GM21360 (cell line): Measurements from ENCODE around the gene SDK1.

ENCODE experiments used
- ATAC-seq: cut with Tn5 transposase; IDR thresholded peaks from one replicate; pipeline ENCODE4 v1.9.1; 2021; ENCODE audit warnings: mild to moderate bottlenecking, moderate library complexity; ENCODE audit not compliant: unreplicated experiment

Gene SDK1

DNA sequence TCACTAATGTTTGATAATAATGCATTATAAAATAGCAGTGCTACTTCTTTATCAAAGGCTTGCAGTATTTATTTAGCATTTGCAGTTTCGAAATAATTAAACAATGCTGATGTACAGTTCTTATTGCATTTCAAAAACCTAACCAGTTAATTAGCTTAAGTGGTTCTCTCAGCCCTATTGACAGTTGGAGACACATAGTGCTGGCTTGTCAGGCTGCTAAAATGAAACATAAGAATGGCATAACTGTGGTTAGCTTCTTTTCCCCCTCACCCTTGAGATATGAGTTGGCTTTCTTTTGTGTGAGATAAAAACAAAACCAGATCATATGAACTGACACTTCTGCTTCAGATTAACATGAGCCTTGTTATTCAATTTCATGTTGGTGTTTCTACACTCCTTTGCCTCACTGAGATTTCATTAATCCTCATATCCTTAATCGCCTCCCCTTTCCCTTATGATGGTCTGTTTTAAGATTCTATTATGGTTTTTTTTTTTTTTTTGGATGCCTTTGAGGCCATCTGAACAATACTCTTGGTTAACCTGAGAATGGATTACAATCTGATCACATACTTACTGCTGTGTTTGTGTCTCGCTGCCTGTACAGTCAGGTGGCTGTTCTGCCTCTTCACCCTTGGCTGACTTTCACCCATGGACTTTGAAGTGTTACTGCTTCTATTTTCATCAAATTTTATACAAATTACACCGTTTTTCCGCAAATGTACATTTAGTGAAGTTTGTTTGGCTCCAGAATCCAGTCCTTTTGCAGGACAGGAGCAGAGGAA is 108.0 kb downstream of the SDK1 start:
- ATAC-seq, result no peak

DNA sequence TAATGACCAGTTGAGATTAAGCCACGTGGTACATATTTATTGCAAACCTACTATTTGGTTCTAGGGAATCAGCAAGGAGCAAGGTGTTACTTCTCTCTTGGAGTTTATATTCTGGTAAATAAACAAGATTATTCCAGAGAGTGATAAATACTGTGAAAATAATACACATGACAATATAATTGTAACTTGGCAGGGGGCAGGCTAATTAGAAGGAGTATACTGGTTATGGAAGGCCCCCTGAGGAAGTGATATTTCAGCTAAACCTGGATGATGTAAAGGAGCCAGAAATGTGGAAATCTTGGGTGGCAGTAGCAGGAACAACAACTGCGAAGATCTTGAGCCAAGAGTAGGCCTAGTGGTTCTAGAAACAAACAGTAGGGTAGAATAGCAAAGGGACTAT is 111.8 kb downstream of the SDK1 start:
- no peak for ATAC-seq

DNA sequence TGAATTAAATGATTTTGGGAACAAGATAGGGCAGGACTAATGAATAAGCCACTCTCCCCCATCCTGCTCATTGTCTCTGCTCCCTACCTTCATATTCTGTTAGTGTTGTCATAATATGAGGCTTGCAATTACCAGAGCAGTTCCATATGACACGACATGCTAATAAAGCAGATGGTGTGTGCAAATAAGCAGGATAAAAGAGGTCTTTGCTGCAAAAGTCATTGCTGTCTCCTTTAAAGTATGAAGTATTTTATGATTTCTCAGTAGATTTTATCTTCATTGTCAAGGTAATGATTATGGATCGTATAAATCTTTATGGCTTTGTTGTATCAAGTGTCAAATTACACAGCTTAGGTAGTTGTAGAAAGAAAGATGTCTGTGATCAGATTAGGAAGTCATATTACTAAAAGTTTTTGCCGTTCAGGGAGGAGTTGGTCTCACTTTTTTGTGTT is 114.8 kb downstream of the SDK1 start:
- no peak for ATAC-seq

DNA sequence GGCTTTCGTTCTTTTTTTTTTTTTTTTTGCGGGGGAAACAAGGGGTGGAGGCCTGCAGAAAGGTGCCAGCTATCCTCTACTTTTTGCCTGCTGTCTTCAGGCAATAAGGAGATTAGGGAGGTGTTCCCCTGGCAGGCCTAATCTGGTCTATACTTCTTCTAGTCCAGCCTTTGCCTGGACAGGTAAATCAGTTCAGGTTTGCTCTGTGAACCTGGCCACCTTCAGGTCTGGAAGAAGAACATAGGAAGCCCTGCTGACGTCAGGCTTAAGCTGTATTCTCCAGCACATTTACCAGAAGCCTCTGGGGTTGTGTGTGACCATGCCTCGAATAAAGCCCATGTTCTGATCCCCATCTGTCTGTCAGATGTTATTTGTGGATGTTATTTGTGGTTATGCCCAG is 115.4 kb downstream of the SDK1 start:
- no peak for ATAC-seq

DNA sequence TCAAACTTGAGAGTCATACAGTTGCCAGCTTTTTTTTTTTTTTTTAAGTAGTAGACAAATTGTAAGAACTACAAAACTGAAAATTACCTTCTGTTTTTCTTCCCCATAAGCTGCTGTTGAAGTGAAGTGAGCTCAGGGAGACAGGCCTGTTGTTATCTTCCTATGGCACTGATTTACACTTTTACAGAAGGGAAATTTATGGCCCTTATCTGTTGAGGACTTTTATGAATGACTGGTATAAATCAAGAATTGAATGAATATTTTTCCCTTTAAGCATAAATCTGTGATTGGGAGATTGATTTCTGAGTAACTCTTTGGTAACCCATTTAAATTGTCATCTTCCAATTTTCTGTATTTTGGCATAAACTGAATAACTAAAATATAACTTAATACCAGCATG is 124.0 kb downstream of the SDK1 start:
- no peak for ATAC-seq

DNA sequence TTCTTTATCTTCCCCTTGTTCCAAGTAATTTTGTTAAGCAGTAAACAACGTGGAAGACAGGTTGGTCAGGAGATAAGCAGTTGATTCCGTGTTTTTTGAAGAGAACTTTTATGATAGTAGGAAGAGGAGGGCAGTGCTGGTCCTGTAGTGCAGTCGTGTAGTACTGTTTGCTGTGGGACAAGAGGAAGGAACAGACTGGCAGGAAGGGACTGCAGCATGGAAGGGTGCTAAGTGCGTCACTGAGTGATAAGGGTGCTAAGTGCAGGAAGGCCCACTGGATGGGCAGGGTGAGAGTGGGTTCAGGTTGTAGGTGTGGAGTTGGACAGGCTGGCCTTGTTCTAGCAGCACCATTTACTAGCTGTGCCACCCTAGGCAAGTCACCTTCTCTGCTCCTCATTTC is 125.0 kb downstream of the SDK1 start:
- no peak for ATAC-seq

DNA sequence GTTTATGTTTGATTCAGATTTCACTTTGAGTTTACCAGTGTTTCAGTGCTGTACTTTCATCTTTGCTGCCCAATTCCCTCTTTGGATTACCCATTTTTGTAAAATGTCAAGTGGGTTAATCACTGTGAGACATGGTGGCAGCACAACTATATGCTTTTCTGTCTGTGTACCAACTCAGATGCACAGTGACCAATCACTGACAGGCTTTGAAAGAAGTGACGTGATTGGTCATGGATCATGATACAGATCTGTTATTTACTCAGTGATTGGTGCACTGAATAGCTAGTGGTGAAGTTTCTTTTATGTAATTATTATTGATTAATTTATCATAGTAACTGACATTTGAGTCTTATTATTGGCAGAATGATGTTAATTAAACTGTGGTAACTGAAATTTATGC is 126.9 kb downstream of the SDK1 start:
- no peak for ATAC-seq

DNA sequence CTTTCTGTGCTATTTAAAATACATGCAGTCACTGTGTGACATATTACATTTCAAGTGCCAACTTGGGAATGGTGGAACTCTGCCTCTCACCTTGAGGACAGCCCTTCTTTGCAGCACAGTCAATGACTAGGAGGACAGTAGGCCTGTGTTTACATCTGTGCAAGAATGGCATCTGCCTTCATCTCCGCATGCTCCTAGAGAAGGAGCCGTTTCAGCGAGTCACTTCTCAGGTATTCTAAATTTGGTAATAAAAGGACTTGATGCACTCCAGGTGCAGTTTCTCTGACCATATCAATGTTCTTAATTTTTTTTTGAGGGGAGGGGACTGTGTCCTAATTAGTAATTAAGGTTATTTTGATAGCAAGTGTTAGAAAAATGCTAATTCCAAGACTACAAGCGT is 128.9 kb downstream of the SDK1 start:
- ATAC-seq, result no peak

DNA sequence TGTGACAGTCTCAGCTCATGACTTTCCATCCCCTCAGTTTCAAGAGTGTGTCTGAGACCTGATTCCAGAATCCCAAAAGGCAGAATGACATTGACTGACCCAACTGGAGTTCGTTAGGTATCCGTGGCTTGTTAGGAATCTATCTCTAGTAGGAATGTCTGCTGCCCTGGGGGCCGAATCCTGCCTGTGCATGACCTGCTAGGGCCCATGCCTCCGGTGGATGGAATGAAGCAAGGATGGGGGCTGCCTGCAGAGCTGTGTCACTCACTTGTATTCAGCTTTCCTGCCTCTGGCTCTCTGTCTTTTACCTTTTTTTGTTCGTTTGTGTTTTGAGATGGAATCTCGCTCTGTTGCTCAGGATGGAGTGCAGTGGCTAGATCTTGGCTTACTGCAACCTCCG is 129.5 kb downstream of the SDK1 start:
- no peak for ATAC-seq

DNA sequence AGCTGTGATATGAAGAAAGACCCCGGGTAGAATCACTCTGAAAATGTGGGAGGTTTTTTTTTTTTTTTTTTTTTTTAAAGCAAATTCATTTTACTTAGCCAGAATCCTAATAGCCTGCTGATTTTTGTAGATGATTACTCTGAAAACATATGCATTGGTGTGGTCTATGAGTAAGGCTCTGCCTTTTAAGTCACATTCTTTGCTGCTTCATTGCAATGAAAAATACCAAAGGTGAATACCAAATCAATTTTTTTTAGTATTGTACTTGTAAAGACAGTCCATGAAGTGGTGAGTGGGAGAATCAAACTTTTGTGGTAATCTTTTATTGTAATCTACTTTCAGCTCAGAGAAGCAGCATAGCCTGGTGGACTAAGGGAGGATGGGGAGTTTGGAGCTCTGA is 130.3 kb downstream of the SDK1 start:
- no peak for ATAC-seq

DNA sequence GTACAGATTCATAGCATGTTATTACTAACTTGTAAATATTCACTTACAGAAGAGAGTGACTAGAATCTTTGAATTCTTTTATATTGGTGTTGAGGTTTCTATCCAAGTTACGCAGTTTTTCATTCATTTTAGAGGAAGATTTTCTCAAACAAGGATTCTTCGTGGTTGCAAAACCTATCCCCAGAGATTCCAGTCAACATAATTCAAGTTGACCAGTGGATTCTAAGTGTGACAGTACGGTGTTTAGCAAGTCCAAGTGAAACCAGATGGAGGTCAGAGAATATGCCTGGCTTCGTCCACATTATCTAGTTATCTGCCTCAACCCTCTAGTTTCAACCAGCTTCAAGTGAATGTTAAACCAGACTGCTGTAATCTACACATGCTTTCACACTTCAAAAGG is 131.9 kb downstream of the SDK1 start:
- ATAC-seq, result no peak

DNA sequence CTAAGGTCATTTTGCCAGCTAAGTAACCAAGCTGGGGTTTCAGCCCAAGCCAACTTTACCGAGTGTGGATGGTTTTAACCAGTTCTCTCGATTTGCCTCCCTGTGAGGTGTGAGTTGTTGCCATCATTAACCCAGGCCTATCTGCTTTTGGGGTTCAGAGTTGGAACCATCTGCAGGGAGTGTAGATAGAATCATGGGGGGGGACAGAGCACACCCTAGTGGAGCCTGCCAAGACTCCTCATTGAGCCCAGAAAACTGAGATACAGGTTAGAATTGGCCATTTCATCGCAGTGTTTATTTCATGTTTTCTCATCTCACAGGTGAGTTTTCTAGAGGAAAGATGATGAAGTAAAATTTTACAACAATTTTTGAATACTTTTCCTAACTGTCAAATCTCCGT is 133.6 kb downstream of the SDK1 start:
- ATAC-seq, result no peak

DNA sequence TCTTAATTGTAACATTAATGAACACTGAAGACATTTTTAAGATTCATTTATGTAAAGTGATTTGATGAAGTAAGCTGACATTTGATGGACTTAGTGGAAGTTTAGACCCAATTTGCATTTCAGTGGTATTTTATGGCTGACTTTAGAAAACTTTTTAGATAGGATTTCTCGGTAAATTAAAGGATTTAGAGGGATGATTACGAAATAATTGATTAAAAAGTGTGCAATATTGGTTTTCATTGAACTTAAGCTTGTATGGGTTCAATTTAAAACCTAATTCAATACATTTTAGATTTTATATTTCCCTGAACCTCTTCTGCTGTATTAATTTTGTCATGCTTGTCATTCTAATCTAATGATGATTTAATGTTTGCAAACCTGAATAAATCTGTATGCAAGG is 135.1 kb downstream of the SDK1 start:
- no peak for ATAC-seq

DNA sequence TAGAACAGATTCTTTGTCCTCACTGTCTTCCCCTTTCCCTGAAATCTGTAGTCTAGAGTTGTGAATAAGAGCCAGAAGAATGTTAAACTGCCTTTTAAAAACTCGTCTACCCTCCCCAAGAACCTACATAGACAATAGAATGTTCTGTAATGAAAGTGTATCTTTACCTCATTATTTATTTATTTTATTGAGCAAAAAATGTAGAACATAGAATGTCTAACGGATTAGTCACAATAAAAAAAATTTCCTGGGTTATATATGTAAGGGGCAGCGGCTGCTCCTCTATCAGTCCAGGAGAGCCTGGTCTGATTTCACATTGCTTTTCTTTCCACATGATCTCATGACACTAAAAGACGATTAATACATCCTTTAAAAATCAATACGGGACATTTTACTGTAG is 135.7 kb downstream of the SDK1 start:
- ATAC-seq, result no peak

DNA sequence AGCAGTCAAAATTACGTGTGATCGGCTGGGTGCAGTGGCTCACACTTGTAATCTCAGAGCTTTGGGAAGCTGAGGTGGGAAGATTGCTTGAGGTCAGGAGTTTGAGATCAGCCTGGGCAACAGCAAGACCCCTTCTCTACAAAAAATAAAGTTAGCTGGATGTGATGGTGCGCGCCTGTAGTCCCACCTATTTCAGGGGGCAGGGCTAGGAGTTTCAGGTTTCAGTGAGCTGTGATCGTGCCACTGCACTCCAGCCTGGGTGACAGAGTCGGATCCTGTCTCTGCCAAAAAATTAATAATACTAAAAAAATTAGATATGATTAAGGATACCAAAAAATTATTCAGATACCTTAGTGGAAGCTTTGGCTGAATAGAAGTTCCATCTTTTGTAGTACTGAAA is 136.4 kb downstream of the SDK1 start:
- ATAC-seq, result no peak

DNA sequence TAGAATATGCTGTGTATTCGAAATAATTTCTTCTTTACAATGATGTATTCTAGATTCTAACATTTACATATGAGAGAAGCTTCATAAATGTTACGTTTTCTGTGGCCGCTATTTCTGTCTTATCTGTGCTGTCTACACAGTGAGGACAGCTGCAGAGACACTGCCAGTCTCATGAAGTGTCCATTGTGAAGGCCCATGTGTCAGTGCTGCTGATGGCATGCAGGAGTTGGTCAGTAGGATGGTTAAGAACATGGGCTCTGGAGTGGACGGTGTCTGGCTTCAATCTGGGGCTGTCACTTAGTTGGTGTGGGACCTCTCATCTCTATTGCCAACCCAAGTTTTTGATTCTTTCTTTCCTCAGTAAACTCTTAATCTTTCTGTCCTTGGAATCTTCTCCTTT is 137.3 kb downstream of the SDK1 start:
- no peak for ATAC-seq

DNA sequence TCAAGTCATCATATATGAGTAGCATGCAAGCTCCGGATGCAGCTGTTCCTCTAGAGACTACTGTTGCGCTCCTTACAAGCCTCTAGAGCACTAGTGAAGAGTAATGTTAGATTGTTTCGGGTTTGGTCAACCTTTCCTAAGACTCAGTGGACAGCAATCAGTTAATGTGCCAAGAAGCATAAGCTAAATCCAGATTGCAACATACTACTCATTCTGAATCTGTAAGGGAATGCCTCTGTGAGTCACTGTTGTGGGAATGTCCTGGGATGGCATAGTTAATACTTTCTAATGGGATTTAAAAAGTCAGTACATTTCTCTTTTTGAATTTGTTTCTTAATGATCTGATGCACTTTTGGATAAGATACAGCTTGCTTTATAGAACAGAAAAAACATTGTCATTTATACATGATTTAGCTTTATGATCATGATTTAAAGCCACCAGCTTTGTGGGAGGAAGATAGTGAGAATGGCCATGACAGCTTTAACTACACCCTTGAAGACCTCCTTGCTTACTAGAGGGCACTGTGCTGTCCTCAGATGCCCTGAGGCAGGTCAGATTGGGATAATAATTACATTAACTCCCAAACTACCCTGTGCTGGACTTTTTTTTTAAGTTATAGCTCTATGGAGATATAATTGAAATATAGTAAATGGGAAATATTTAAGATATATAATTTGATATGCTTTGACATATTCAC is 138.4 kb downstream of the SDK1 start:
- no peak for ATAC-seq

DNA sequence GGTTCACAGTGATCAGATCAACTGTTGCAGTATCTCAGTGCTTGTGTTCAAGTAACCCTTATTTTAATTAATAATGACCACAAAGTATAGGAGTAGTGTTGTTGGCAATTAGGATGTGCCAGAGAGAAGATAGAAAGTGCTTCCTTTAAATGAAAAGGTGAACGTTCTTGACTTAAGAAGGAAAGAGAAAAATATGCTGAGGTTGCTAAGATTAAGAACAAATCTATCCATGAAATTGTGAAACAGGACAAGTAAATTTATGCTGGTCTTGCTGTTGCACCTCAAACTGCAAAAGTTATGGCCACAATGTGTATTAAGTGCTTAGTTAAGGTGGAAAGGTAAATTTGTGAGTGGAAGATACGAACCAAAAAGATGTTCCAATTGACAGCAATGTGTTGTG is 139.5 kb downstream of the SDK1 start:
- no peak for ATAC-seq

DNA sequence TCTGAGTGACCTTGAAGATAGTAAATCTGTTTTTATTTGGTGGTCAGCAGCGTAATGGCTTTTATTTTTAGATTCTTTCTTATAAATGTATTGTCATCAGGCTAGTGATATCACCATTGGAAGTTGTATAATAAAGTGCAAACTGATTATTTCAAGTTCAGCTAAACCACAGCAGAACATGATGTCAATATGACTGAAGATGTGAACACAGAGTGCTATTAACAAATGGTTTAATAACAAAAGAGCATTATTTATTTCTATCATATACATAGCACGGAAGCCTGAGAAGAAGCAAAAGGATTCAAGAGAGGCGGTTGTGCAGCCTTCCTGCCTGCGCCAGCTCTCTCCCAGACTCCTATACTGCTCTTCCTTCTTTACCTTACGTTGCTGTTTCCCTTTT is 142.7 kb downstream of the SDK1 start:
- ATAC-seq, result no peak

DNA sequence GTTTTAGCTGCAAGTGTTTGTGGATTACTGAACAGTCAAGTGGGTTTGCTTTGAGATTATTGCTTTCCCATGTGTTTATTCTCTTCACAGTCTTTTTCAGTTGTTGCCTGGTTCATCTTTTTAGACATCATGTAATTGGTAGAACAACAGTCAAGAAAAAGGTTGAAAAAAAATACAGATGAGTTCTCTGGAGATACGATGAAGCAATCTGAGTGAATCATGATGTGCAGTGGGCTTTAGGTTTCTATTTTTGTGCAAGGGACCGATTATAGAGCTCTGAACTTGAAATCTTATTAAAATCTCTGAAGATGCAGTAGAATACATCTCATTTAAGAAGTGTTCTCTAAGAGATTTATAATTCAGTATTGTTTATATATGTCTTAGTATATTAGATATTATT is 145.7 kb downstream of the SDK1 start:
- ATAC-seq, result no peak

DNA sequence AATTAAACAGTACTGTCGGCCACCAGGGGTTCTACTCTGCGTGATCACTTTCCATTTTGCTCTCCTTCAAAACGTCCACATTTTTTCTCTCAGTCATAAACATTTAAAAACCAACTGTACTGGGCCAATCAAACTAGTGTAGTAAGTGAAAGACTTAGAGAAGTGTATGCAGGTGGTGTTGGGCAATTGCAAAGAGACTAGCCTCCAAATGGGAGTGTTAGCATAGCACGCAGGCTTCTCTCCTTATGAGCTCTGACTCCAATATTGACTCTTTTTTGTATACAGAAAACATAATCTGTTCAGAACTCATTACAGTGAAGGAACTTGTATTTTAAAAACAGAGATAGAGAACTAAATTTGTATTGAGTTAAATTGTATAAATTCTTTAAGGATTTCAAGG is 150.6 kb downstream of the SDK1 start:
- no peak for ATAC-seq

DNA sequence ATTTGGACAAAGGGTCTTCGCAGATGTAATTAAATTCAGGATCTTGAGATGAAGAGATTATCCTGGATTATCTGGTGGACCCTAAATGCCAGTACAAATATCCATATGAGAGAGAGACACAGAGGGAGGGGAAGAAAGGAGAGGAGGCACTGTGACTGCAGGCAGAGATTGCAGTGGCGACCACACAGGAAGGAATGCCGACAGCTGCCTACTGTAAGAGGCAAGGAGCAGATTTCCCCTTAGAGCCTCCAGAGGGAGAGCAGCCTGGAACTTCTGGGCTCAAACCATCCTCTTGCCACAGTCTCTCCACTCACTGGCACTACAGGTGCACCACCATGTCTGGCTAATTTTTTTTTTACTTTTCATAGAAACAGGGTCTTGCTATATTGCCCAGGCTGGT is 152.3 kb downstream of the SDK1 start:
- ATAC-seq, result no peak
